Measurements from ENCODE around the gene PHACTR3. TPM values are rescaled to one million over a fixed set of nuclear protein-coding genes. Genes with fewer than 3 reads are reported as not detected.

Gene PHACTR3
- total RNA-seq, 1 experiment from 2014 or later: not detected

DNA sequence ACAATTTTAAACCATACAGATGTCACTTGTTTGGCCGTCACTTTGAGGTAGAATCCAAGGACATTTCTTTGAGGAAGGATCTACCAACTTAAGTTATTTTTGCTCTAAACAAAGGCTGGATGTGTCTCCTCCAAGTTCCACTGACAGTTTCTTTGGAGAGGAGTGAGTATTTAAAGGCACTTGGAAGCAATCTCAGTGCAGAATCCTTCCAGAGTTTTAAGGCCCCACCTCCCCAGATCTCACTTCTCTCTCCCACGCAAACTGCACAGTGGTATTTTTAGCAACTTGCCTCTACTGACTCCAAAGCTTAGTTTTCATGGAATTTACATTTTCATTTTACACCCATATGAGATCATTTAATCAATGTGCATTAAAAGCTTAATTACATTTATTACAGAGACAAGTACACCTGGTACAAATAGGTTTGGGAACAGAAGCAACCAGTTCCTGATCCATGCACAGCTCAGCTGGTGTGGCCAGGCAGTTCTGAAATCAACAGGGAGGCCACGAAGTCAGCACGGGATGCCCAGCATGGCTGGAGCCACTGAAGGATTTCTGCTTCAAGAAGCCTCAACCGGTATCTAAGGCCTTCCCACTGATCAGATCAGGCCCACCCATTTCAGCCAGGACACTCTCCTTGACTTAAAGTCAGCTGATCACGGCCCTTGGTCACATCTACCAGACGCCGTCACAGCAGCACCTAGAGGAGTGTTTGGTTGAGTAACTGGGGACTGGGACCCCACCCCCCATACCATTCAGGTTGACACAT, 219.3 kb downstream of the PHACTR3 start:
- Histone ChIP-seq H3K27ac (ENCODE audit: insufficient read length, low read depth, low read length) (no peak overlapping the region), H3T11ph (ENCODE audit: low read length) (no peak overlapping the region), H2BK12ac (ENCODE audit: insufficient read length, low read depth, low read length) (no peak overlapping the region), H2AK5ac (ENCODE audit: insufficient read length, low read length) (no peak overlapping the region), H3K9ac (ENCODE audit: extremely low read depth, insufficient read length, low read length) (no peak overlapping the region), H3K23ac (ENCODE audit: insufficient read length, low read depth, low read length) (no peak overlapping the region), H2AFZ (ENCODE audit: low read length) (no peak overlapping the region), H3K18ac (ENCODE audit: insufficient read length, low read depth, low read length) (no peak overlapping the region), H3K56ac (ENCODE audit: insufficient read length, low read depth, low read length) (no peak overlapping the region), H3K27me3 (ENCODE audit: insufficient read depth, low read length) (no peaks in the 10 kb centered on the region; the same call in 1 of the 2 replicates), H3K79me2 (ENCODE audit: insufficient read depth, low read length) (no peaks in the 10 kb centered on the region), H3K23me2 (ENCODE audit: insufficient read length, low read depth, low read length, poor library complexity, severe bottlenecking) (no peaks in the 10 kb centered on the region), H3K9me3 (ENCODE audit: control insufficient read depth, low read depth, low read length) (no peaks in the 10 kb centered on the region), H3K4me1 (ENCODE audit: insufficient read depth, low read length) (no peaks in the 10 kb centered on the region), H3K79me1 (ENCODE audit: insufficient read depth, low read depth, low read length, poor library complexity, severe bottlenecking) (no peaks in the 10 kb centered on the region), H3K14ac (ENCODE audit: insufficient read depth, low read length) (no peak overlapping the region), H2BK120ac (ENCODE audit: low read depth, low read length, poor library complexity, severe bottlenecking) (no peak overlapping the region), H4K20me1 (ENCODE audit: control insufficient read depth, insufficient read depth, insufficient read length) (no peaks in the 10 kb centered on the region), H2BK5ac (ENCODE audit: insufficient read length, low read length) (no peak overlapping the region), H4K5ac (ENCODE audit: insufficient read length, low read depth, low read length) (no peak overlapping the region), H3K4me2 (ENCODE audit: insufficient read depth, insufficient read length, low read length) (no peak overlapping the region), H3K4ac (ENCODE audit: low read depth, low read length) (no peak overlapping the region), H2BK15ac (ENCODE audit: low read depth, low read length) (no peak overlapping the region), H4K91ac (ENCODE audit: insufficient read length, low read depth, low read length) (no peak overlapping the region), H4K8ac (replicated peaks; ENCODE audit: insufficient read length, low read depth, low read length) (no peak overlapping the region), H2BK20ac (ENCODE audit: low read depth, low read length, poor library complexity, severe bottlenecking) (no peak overlapping the region)
- Mint-ChIP-seq H3K4me3 (no peak overlapping the region), H3K27me3 (ENCODE audit: low read depth) (peaks cover 14% of the 10 kb centered on the region), H3K9me3 (peaks cover 0 to 20% of the 10 kb centered on the region in 2 experiments; a peak in 4 of 5 replicates), H3K27ac (no peak overlapping the region; a peak in 1 of 7 replicates), H3K4me1 (peaks cover 10 to 15% of the 10 kb centered on the region in 2 experiments), H3K36me3 (ENCODE audit: insufficient read depth in 1 of 3, low read depth in 3 of 3) (no peaks in the 10 kb centered on the region)
- DNase-seq: peak; percentile 20
- no CpG with 5 or more reads among the region's 8 CpGs for WGBS (ENCODE audit: extremely low coverage, insufficient read length, low lambda C conversion rate)
- TF ChIP-seq, protein P1, sequence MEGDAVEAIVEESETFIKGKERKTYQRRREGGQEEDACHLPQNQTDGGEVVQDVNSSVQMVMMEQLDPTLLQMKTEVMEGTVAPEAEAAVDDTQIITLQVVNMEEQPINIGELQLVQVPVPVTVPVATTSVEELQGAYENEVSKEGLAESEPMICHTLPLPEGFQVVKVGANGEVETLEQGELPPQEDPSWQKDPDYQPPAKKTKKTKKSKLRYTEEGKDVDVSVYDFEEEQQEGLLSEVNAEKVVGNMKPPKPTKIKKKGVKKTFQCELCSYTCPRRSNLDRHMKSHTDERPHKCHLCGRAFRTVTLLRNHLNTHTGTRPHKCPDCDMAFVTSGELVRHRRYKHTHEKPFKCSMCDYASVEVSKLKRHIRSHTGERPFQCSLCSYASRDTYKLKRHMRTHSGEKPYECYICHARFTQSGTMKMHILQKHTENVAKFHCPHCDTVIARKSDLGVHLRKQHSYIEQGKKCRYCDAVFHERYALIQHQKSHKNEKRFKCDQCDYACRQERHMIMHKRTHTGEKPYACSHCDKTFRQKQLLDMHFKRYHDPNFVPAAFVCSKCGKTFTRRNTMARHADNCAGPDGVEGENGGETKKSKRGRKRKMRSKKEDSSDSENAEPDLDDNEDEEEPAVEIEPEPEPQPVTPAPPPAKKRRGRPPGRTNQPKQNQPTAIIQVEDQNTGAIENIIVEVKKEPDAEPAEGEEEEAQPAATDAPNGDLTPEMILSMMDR (conservative IDR thresholded peaks at IDR 0.05): no peak

Measured in H9 (cell line).